Subcutaneous abdominal adipose tissue (tissue), 5 donors: ENCODE data around the gene HDAC10.

Source experiments
- H3K27ac ChIP-seq: one replicate; pipeline ENCODE4 v1.7.0; 2013; ENCODE audit warnings: low read depth, mild to moderate bottlenecking, inconsistent platforms, low read length, moderate library complexity
- H3K27me3 ChIP-seq, 5 donors: one replicate each; pipeline ENCODE4 v1.7.0; 2013; ENCODE audit warnings: low read length in 5 of 5, inconsistent platforms in 1 of 5; ENCODE audit not compliant: control insufficient read depth in 5 of 5, insufficient read depth in 4 of 5
- H3K36me3 ChIP-seq, 5 donors: one replicate each; pipeline ENCODE4 v1.7.0; 2013; ENCODE audit warnings: low read length in 5 of 5; ENCODE audit not compliant: control insufficient read depth in 5 of 5, insufficient read depth in 5 of 5
- H3K4me1 ChIP-seq, 5 donors: one replicate each; pipeline ENCODE4 v1.7.0; 2013; ENCODE audit warnings: low read length in 5 of 5, mild to moderate bottlenecking in 3 of 5, moderate library complexity in 1 of 5; ENCODE audit not compliant: control insufficient read depth in 5 of 5, insufficient read depth in 5 of 5
- H3K4me3 ChIP-seq, 5 donors: one replicate each; pipeline ENCODE4 v1.7.0; 2013; ENCODE audit warnings: low read length in 5 of 5, low read depth in 1 of 5
- H3K9ac ChIP-seq, 5 donors: one replicate each; pipeline ENCODE4 v1.7.0; 2013; ENCODE audit warnings: low read length in 5 of 5, mild to moderate bottlenecking in 4 of 5, moderate library complexity in 3 of 5
- H3K9me3 ChIP-seq, 5 donors: one replicate each; pipeline ENCODE4 v1.7.0; 2013; ENCODE audit warnings: low read length in 5 of 5; ENCODE audit not compliant: control insufficient read depth in 5 of 5
- donor health status: healthy.
- donor health status: healthy.
- donor health status: healthy.
- donor health status: healthy.
- donor health status: healthy.

HDAC10 gene

DNA sequence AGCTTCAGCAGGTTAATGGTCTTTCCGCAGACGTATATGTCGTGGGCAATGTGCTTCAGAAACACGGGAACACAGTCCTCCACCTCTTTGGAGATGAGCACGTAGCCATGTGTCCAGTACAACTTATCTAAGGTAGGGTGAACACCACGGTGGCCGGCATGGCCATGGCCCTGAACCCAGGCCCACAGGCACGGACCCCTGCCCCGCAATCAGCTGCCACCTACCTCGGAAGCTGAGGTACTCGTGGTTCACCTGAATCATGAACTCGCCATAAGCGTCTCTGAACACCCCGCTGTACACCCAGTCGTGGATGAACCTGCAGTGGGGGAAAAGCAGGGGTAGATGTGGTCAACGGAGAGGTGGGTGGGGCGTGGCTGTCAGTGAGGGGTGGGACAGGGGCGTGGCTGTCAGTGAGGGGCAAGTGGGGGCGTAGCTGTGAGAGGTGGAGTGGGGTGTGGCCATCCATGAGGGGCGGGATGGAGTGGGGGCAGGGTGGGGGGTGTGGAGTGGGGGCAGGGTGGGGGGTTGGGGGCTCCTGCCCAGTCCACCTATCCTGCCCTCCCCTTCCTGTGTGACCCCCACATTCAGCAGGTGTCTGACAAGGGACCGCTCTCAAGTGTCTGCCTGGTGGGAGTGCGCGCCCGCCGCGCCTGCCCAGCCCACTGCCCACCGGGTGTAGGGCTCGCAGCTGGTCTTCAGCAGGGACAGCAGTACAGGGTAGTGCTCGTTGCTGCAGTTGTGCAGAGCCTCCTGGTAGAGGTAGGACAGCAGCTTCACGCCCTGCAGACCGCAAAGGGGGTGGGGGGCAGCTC lies 24.8 kb downstream of the HDAC10 start:
- no peak overlapping the region for H3K9ac ChIP-seq
- H3K4me1 ChIP-seq: no peaks in the 10 kb centered on the region
- no peaks in the 10 kb centered on the region for H3K9me3 ChIP-seq
- H3K27me3 ChIP-seq: no peaks in the 10 kb centered on the region
- no peak overlapping the region for H3K4me3 ChIP-seq
- no peak overlapping the region for H3K27ac ChIP-seq
- peaks cover 0 to 83% (median 73%) of the 10 kb centered on the region in 5 donors for H3K36me3 ChIP-seq

DNA sequence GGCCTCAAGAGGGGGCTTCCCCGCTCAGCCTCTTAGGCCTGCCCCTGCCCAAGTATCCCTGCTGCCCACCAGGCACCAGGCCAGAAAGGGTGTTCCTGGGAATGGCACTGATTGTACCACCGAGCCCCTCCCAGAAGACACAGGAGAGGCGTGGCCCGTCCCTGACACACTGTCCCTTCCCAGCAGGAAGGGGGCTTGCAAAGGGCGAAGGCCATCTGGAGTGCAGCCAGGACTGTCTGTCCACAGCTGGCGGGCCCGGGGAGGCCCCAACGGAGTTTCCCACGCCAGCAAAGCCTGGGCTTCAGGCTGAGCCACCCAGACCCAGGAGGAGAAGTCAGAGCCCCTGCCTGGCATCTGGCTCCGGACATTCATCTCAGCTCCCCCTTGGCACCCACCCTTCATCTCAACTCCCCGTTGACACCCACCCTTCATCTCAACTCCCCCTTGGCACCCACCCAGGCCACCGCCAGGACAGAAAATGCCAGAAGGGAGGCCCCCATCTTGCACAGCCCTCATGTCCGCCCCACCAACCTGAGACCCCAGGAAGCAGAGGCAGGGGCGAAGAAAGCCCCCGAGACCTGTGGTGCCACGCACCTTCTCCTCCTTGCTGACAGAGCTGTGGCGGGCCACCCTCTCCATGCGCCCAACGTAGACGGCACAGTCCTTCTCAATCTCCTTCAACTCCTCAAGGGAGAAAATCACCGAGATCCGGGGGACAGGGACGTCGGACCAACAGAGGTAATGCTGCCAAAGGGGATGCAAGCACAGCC lies 25.7 kb downstream of the HDAC10 start:
- H3K9me3 ChIP-seq: no peaks in the 10 kb centered on the region
- H3K36me3 ChIP-seq: peaks cover 0 to 92% (median 82%) of the 10 kb centered on the region in 5 donors
- no peaks in the 10 kb centered on the region for H3K27me3 ChIP-seq
- H3K9ac ChIP-seq: no peak overlapping the region
- no peaks in the 10 kb centered on the region for H3K4me1 ChIP-seq
- H3K4me3 ChIP-seq: no peak overlapping the region
- H3K27ac ChIP-seq: no peak overlapping the region

GRCh38 chr22:50224071-50224470 lies 27.0 kb downstream of the HDAC10 start:
- Histone ChIP-seq H3K27me3 (no peaks in the 10 kb centered on the region), H3K36me3 (peaks cover 0 to 93% (median 81%) of the 10 kb centered on the region in 5 donors), H3K9me3 (no peaks in the 10 kb centered on the region), H3K4me3 (no peak overlapping the region), H3K9ac (no peak overlapping the region), H3K27ac (no peak overlapping the region), H3K4me1 (peaks cover 0 to 5% (median 3%) of the 10 kb centered on the region in 5 donors)

DNA sequence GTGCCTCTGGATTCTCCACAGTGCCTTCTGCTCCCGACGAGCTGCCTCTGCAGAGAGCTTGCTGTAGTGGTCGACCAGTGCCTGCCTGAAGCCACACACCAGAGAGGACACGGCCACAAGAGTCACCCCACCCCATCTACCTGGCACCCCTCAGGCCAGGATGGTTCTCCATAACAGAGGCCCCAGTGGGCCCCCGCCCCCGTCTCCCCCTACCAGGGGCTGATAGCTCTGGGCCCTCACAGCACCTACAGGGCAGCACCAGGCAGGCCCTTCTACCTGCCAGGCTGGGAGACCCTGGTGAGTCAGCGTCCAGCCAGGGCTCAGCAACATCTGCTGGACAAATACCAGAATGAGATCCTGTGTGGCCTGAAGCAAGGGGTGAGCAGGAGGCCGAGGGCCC lies 28.6 kb downstream of the HDAC10 start:
- peaks cover 0 to 5% (median 3%) of the 10 kb centered on the region in 5 donors for H3K4me1 ChIP-seq
- no peak overlapping the region for H3K27ac ChIP-seq
- no peak overlapping the region for H3K9ac ChIP-seq
- H3K36me3 ChIP-seq: peaks cover 0 to 94% (median 87%) of the 10 kb centered on the region in 5 donors
- H3K4me3 ChIP-seq: no peak overlapping the region
- no peaks in the 10 kb centered on the region for H3K27me3 ChIP-seq
- H3K9me3 ChIP-seq: no peaks in the 10 kb centered on the region

GRCh38 chr22:50221410-50222300 lies 29.4 kb downstream of the HDAC10 start:
- no peak overlapping the region for H3K27ac ChIP-seq
- peaks cover 0 to 5% (median 3%) of the 10 kb centered on the region in 5 donors for H3K4me1 ChIP-seq
- H3K9me3 ChIP-seq: no peaks in the 10 kb centered on the region
- H3K36me3 ChIP-seq: peaks cover 0 to 94% (median 87%) of the 10 kb centered on the region in 5 donors
- H3K9ac ChIP-seq: no peak overlapping the region
- H3K27me3 ChIP-seq: no peaks in the 10 kb centered on the region
- H3K4me3 ChIP-seq: no peak overlapping the region

DNA sequence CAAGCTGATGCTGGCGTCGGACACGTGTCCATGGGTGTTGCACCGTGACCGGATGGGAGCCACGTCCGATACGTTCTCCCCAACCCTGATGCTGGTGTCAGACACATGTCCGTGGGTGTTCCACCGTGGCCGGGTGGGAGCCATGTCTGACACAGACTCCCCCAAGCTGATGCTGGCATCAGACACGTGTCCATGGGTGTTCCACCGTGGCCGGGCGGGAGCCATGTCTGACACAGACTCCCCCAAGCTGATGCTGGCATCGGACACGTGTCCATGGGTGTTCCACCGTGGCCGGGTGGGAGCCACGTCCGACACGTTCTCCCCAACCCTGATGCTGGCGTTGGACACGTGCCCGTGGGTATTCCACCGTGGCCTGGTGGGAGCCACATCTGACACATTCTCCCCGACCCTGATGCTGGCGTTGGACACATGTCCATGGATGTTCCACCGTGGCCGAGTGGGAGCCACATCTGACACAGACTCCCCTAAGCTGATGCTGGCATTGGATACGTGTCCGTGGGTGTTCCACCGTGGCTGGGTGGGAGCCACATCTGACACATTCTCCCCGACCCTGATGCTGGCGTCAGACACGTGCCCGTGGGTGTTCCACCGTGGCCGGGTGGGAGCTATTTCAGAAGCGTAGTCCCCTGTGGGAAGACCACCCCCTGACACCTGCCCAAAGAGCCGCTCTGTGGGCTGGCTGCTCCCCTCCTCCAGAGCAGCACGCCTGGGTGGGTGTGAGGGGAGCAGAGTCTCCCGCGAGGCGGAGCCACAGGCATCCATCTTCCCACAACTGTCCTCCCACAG lies 30.3 kb downstream of the HDAC10 start:
- Histone ChIP-seq H3K9me3 (no peaks in the 10 kb centered on the region), H3K36me3 (peaks cover 0 to 96% (median 88%) of the 10 kb centered on the region in 5 donors), H3K27ac (no peak overlapping the region), H3K9ac (no peak overlapping the region), H3K27me3 (no peaks in the 10 kb centered on the region), H3K4me1 (peaks cover 0 to 5% (median 3%) of the 10 kb centered on the region in 5 donors), H3K4me3 (no peak overlapping the region)

GRCh38 chr22:50219800-50220602 lies 31.1 kb downstream of the HDAC10 start:
- H3K36me3 ChIP-seq: peaks cover 0 to 95% (median 87%) of the 10 kb centered on the region in 5 donors
- H3K4me3 ChIP-seq: no peak overlapping the region
- no peak overlapping the region for H3K9ac ChIP-seq
- H3K27ac ChIP-seq: no peak overlapping the region
- no peaks in the 10 kb centered on the region for H3K27me3 ChIP-seq
- H3K9me3 ChIP-seq: no peaks in the 10 kb centered on the region
- H3K4me1 ChIP-seq: peaks cover 0 to 10% (median 7%) of the 10 kb centered on the region in 5 donors

- peaks cover 0 to 12% (median 10%) of the 10 kb centered on the region in 5 donors for H3K4me1 ChIP-seq
- H3K9ac ChIP-seq: no peak overlapping the region
- no peak overlapping the region for H3K4me3 ChIP-seq
- peaks cover 0 to 95% (median 85%) of the 10 kb centered on the region in 5 donors for H3K36me3 ChIP-seq
- no peaks in the 10 kb centered on the region for H3K9me3 ChIP-seq
- no peak overlapping the region for H3K27ac ChIP-seq
- no peaks in the 10 kb centered on the region for H3K27me3 ChIP-seq
These were observed 31.9 kb downstream of the HDAC10 start for GRCh38 chr22:50218996-50219727.
